Measurements from ENCODE around the gene MRPL45.
"Not testable (repeated sequence)": the region's sequence is repeated elsewhere in the genome, so short reads cannot be mapped to it uniquely, and the experiment has no call there.

Gene MRPL45

GRCh38 chr17:38296834-38297517 is at the start of gene MRPL45:
Gene MRPL45, plus strand, starts transcription at chr17:38297168. Its CDS starts 16 bp downstream, at chr17:38297184.
- DNase-seq (ENCODE audit: low read depth in 2 of 2) = peak; percentile 89 to 92

GRCh38 chr17:38253191-38253590 is 43.8 kb upstream of the MRPL45 start:
- not testable (repeated sequence) for DNase-seq (ENCODE audit: low read depth in 2 of 2)

GRCh38 chr17:38254357-38254756 is 42.6 kb upstream of the MRPL45 start:
- not testable (repeated sequence) for DNase-seq (ENCODE audit: low read depth in 2 of 2)

- peak; percentile 42 to 49 for DNase-seq (ENCODE audit: low read depth in 2 of 2)
Observed at GRCh38 chr17:38257013-38257621, 39.9 kb upstream of the MRPL45 start.

- not testable (repeated sequence) for DNase-seq (ENCODE audit: low read depth in 2 of 2)
Observed at GRCh38 chr17:38265974-38266506, 30.9 kb upstream of the MRPL45 start.

- not testable (repeated sequence) for DNase-seq (ENCODE audit: low read depth in 2 of 2)
Observed at GRCh38 chr17:38266571-38266970, 30.4 kb upstream of the MRPL45 start.

GRCh38 chr17:38268138-38268537 is 28.8 kb upstream of the MRPL45 start:
- not testable (repeated sequence) for DNase-seq (ENCODE audit: low read depth in 2 of 2)

- DNase-seq (ENCODE audit: low read depth in 2 of 2) = not testable (repeated sequence)
Observed at GRCh38 chr17:38269045-38269444, 27.9 kb upstream of the MRPL45 start.

- not testable (repeated sequence) for DNase-seq (ENCODE audit: low read depth in 2 of 2)
Observed at GRCh38 chr17:38269552-38269951, 27.4 kb upstream of the MRPL45 start.

GRCh38 chr17:38285994-38286393 is 11.0 kb upstream of the MRPL45 start:
- DNase-seq (ENCODE audit: low read depth in 2 of 2) = not testable (repeated sequence)

GRCh38 chr17:38286501-38287091 is 10.4 kb upstream of the MRPL45 start:
- peak; percentile 33 for DNase-seq (ENCODE audit: low read depth in 2 of 2)

- not testable (repeated sequence) for DNase-seq (ENCODE audit: low read depth in 2 of 2)
Observed at GRCh38 chr17:38288217-38288827, 8.6 kb upstream of the MRPL45 start.

- DNase-seq (ENCODE audit: low read depth in 2 of 2) = not testable (repeated sequence)
Observed at GRCh38 chr17:38289760-38290159, 7.2 kb upstream of the MRPL45 start.

- not testable (repeated sequence) for DNase-seq (ENCODE audit: low read depth in 2 of 2)
Observed at GRCh38 chr17:38295602-38296365, 1.2 kb upstream of the MRPL45 start.

- no peak for DNase-seq (ENCODE audit: low read depth in 2 of 2)
Observed at GRCh38 chr17:38315497-38315896, 18.5 kb downstream of the MRPL45 start.

- no peak for DNase-seq (ENCODE audit: low read depth in 2 of 2)
Observed at GRCh38 chr17:38317081-38317480, 20.1 kb downstream of the MRPL45 start.

- DNase-seq (ENCODE audit: low read depth in 2 of 2) = no peak
Observed at GRCh38 chr17:38320482-38320881, 23.5 kb downstream of the MRPL45 start.

- DNase-seq (ENCODE audit: low read depth in 2 of 2) = peak in 1 of 2 experiments; percentile 15
Observed at GRCh38 chr17:38322156-38322779, 25.3 kb downstream of the MRPL45 start.

- DNase-seq (ENCODE audit: low read depth in 2 of 2) = no peak
Observed at GRCh38 chr17:38322897-38323296, 25.9 kb downstream of the MRPL45 start.

- DNase-seq (ENCODE audit: low read depth in 2 of 2) = no peak
Observed at GRCh38 chr17:38324141-38324697, 27.3 kb downstream of the MRPL45 start.

- DNase-seq (ENCODE audit: low read depth in 2 of 2) = no peak
Observed at GRCh38 chr17:38324772-38325171, 27.8 kb downstream of the MRPL45 start.

Measured in fibroblast of skin of left quadriceps (primary cell).